ENCODE data around the gene BMERB1. TPM values are rescaled to one million over a fixed set of nuclear protein-coding genes. Genes with fewer than 3 reads are reported as not detected.
"Not testable (repeated sequence)": the region's sequence is repeated elsewhere in the genome, so short reads cannot be mapped to it uniquely, and the experiment has no call there.

BMERB1 gene
- polyA plus RNA-seq, 10 donors = 19.2 to 29.5 (median 24.3) TPM

GRCh38 chr16:15421696-15422095 lies 12.7 kb upstream of the BMERB1 start:
- DNase-seq = not testable (repeated sequence)

- no peak for DNase-seq
Observed at GRCh38 chr16:15422222-15422621, 12.2 kb upstream of the BMERB1 start.

GRCh38 chr16:15425861-15426260 lies 8.5 kb upstream of the BMERB1 start:
- no peak for DNase-seq

GRCh38 chr16:15426796-15427195 lies 7.6 kb upstream of the BMERB1 start:
- no peak for DNase-seq

GRCh38 chr16:15427648-15428239 lies 6.6 kb upstream of the BMERB1 start:
- peak; percentile 77 to 86 (median 81) for DNase-seq

GRCh38 chr16:15430884-15431283 lies 3.5 kb upstream of the BMERB1 start:
- DNase-seq = not testable (repeated sequence)

GRCh38 chr16:15434079-15434424 lies 336 bp upstream of the BMERB1 start:
- no peak for DNase-seq

GRCh38 chr16:15435216-15435864 lies 952 bp downstream of the BMERB1 start:
- DNase-seq = no peak

GRCh38 chr16:15439102-15439501 lies 4.7 kb downstream of the BMERB1 start:
- no peak for DNase-seq

GRCh38 chr16:15439521-15439920 lies 5.1 kb downstream of the BMERB1 start:
- no peak for DNase-seq

- peak in 1 of 3 donors; percentile 28 for DNase-seq
Observed at GRCh38 chr16:15440852-15441251, 6.5 kb downstream of the BMERB1 start.

- DNase-seq = not testable (repeated sequence)
Observed at GRCh38 chr16:15442140-15442539, 7.8 kb downstream of the BMERB1 start.

GRCh38 chr16:15443753-15444152 lies 9.4 kb downstream of the BMERB1 start:
- no peak for DNase-seq

GRCh38 chr16:15444264-15444663 lies 9.9 kb downstream of the BMERB1 start:
- DNase-seq = no peak

GRCh38 chr16:15445450-15445849 lies 11.1 kb downstream of the BMERB1 start:
- DNase-seq = no peak

GRCh38 chr16:15446901-15447300 lies 12.5 kb downstream of the BMERB1 start:
- DNase-seq = no peak

GRCh38 chr16:15450624-15451023 lies 16.2 kb downstream of the BMERB1 start:
- peak in 1 of 3 donors; percentile 30 for DNase-seq

GRCh38 chr16:15451098-15451731 lies 16.8 kb downstream of the BMERB1 start:
- DNase-seq = no peak

GRCh38 chr16:15452246-15452855 lies 18.0 kb downstream of the BMERB1 start:
- DNase-seq = no peak

- not testable (repeated sequence) for DNase-seq
Observed at GRCh38 chr16:15453296-15453695, 18.9 kb downstream of the BMERB1 start.

GRCh38 chr16:15454933-15455332 lies 20.5 kb downstream of the BMERB1 start:
- DNase-seq = not testable (repeated sequence)

GRCh38 chr16:15457400-15457799 lies 23.0 kb downstream of the BMERB1 start:
- no peak for DNase-seq

- no peak for DNase-seq
Observed at GRCh38 chr16:15457958-15458357, 23.6 kb downstream of the BMERB1 start.
